Activated CD4-positive, alpha-beta memory T cell treated with anti-CD3 and anti-CD28 coated beads, Interleukin-2, amount 10 ng/mL, durations not matched to agents 7 days and 5 days (primary cell): ENCODE data around the gene CYCS. TPM values are rescaled to one million over a fixed set of nuclear protein-coding genes. Genes with fewer than 3 reads are reported as not detected.

Experiments used
- CTCF ChIA-PET: fragments of 350-600 bp; sonication (Branson Sonifier 250); formaldehyde crosslinking; loops from one replicate; lab custom pipeline; 2021; ENCODE audit warnings: antibody characterized with exemption, inconsistent platforms; lab: Charles Lee
- POLR2A ChIA-PET: fragments of 350-600 bp; sonication (Branson Sonifier 250); formaldehyde crosslinking; loops from one replicate; lab custom pipeline; 2021; ENCODE audit warnings: antibody characterized with exemption; lab: Charles Lee
- DNase-seq: peaks from one replicate; pipeline ENCODE4 v3.0.0-alpha.2; 2020
- H3K27ac Mint-ChIP-seq: one replicate; pipeline ENCODE4 v1.8.0; 2021; ENCODE audit warnings: mild to moderate bottlenecking, mixed read lengths
- H3K27me3 Mint-ChIP-seq: one replicate; pipeline ENCODE4 v1.8.0; 2021; ENCODE audit warnings: mixed read lengths
- H3K36me3 Mint-ChIP-seq: one replicate; pipeline ENCODE4 v1.8.0; 2021; ENCODE audit warnings: low read depth, mixed read lengths
- H3K4me1 Mint-ChIP-seq: one replicate; pipeline ENCODE4 v1.8.0; 2021; ENCODE audit warnings: mixed read lengths
- H3K4me3 Mint-ChIP-seq: one replicate; pipeline ENCODE4 v1.8.0; 2021; ENCODE audit warnings: mild to moderate bottlenecking, mixed read lengths
- H3K9me3 Mint-ChIP-seq: one replicate; pipeline ENCODE4 v1.8.0; 2021; ENCODE audit warnings: mixed read lengths
- total RNA-seq, 2 experiments: library from RNA; stranded (reverse); gene quantifications; one replicate each; pipeline ENCODE4 v1.2.3, GENCODE V29; 2021

CYCS gene
- total RNA-seq, 2 experiments from 2014 or later: 108 to 111 TPM

GRCh38 chr7:25143763-25144162 lies 18.7 kb upstream of the CYCS start:
- H3K27ac Mint-ChIP-seq: no peak overlapping the region
- H3K4me1 Mint-ChIP-seq: no peaks in the 10 kb centered on the region
- H3K9me3 Mint-ChIP-seq: no peaks in the 10 kb centered on the region
- no peak overlapping the region for H3K4me3 Mint-ChIP-seq
- POLR2A ChIA-PET: no interaction called here
- no peaks in the 10 kb centered on the region for H3K36me3 Mint-ChIP-seq
- CTCF ChIA-PET: no interaction called here
- no peaks in the 10 kb centered on the region for H3K27me3 Mint-ChIP-seq
- no peak for DNase-seq

GRCh38 chr7:25139536-25139935 lies 14.5 kb upstream of the CYCS start:
- H3K36me3 Mint-ChIP-seq: no peaks in the 10 kb centered on the region
- H3K27me3 Mint-ChIP-seq: no peaks in the 10 kb centered on the region
- H3K9me3 Mint-ChIP-seq: no peaks in the 10 kb centered on the region
- ChIA-PET POLR2A (interaction anchor here (2.0 kb wide), 1 partner anchor 15 kb away, joined by 6 read pairs; no protein-coding TSS in a partner anchor), CTCF (no interaction called here)
- no peak for DNase-seq
- no peak overlapping the region for H3K4me3 Mint-ChIP-seq
- no peaks in the 10 kb centered on the region for H3K4me1 Mint-ChIP-seq
- H3K27ac Mint-ChIP-seq: no peak overlapping the region

- Mint-ChIP-seq H3K27me3 (no peaks in the 10 kb centered on the region), H3K9me3 (peaks cover 2% of the 10 kb centered on the region), H3K4me3 (no peak overlapping the region), H3K36me3 (no peaks in the 10 kb centered on the region), H3K27ac (no peak overlapping the region), H3K4me1 (peaks cover 11% of the 10 kb centered on the region)
- CTCF ChIA-PET: interaction anchor here (0.6 to 1.4 kb wide), 4 partner anchors 9 to 349 kb away, joined by 3 to 5 read pairs (median 3); partner anchors contain the start of gene CYCS
- POLR2A ChIA-PET: interaction anchor here (0.8 kb wide), 1 partner anchor 9 kb away, joined by 6 read pairs; the partner anchor contains the start of gene CYCS
- DNase-seq: no peak
These were observed 9.4 kb upstream of the CYCS start for GRCh38 chr7:25134358-25135010.

GRCh38 chr7:25132430-25132829 lies 7.4 kb upstream of the CYCS start:
- ChIA-PET CTCF (no interaction called here), POLR2A (no interaction called here)
- no peak overlapping the region for H3K4me3 Mint-ChIP-seq
- peaks cover 2% of the 10 kb centered on the region for H3K27me3 Mint-ChIP-seq
- no peak overlapping the region for H3K27ac Mint-ChIP-seq
- H3K36me3 Mint-ChIP-seq: no peaks in the 10 kb centered on the region
- DNase-seq: no peak
- peaks cover 11% of the 10 kb centered on the region for H3K4me1 Mint-ChIP-seq
- peaks cover 2% of the 10 kb centered on the region for H3K9me3 Mint-ChIP-seq

GRCh38 chr7:25126751-25127150 lies 1.7 kb upstream of the CYCS start:
- Mint-ChIP-seq H3K27ac (no peak overlapping the region), H3K4me3 (no peak overlapping the region)

GRCh38 chr7:25124465-25125136 lies 459 bp downstream of the CYCS start:
- H3K27ac Mint-ChIP-seq: peak overlapping the region; percentile 97

More at GRCh38 chr7:25126751-25127150, 1.7 kb upstream of the CYCS start:
- H3K27me3 Mint-ChIP-seq: peaks cover 2% of the 10 kb centered on the region
- H3K4me1 Mint-ChIP-seq: peaks cover 30% of the 10 kb centered on the region
- peaks cover 2% of the 10 kb centered on the region for H3K9me3 Mint-ChIP-seq
- CTCF ChIA-PET: interaction anchor here (1.3 to 3.6 kb wide), 3 partner anchors 28 to 54 kb away, joined by 7 to 22 read pairs (median 19); a partner anchor contains a TSS
- DNase-seq: no peak
- POLR2A ChIA-PET: interaction anchor here (2.2 to 4.3 kb wide), 3 partner anchors 7 to 53 kb away, joined by 6 to 30 read pairs (median 15); a partner anchor contains a TSS
- peaks cover 29% of the 10 kb centered on the region for H3K36me3 Mint-ChIP-seq

GRCh38 chr7:25122373-25122772 lies 2.7 kb downstream of the CYCS start:
- Mint-ChIP-seq H3K27me3 (no peaks in the 10 kb centered on the region), H3K4me3 (no peak overlapping the region), H3K9me3 (no peaks in the 10 kb centered on the region), H3K36me3 (peaks cover 51% of the 10 kb centered on the region), H3K4me1 (peaks cover 48% of the 10 kb centered on the region), H3K27ac (no peak overlapping the region)
- ChIA-PET POLR2A (no interaction called here), CTCF (no interaction called here)
- DNase-seq: no peak

More at GRCh38 chr7:25124465-25125136, 459 bp downstream of the CYCS start:
- H3K4me1 Mint-ChIP-seq: peaks cover 35% of the 10 kb centered on the region
- peaks cover 2% of the 10 kb centered on the region for H3K27me3 Mint-ChIP-seq
- peaks cover 44% of the 10 kb centered on the region for H3K36me3 Mint-ChIP-seq
- DNase-seq: peak; percentile 33
- peak overlapping the region; percentile 93 for H3K4me3 Mint-ChIP-seq
- ChIA-PET CTCF (interaction anchor here (1.1 to 3.6 kb wide), 9 partner anchors 9 to 368 kb away, joined by 3 to 22 read pairs (median 4); a partner anchor contains a TSS), POLR2A (interaction anchor here (0.9 to 4.3 kb wide), 24 partner anchors 8 to 552 kb away, joined by 3 to 30 read pairs (median 6); partner anchors contain the start of genes GSDME, OSBPL3 and PALS2)
- no peaks in the 10 kb centered on the region for H3K9me3 Mint-ChIP-seq

- Mint-ChIP-seq H3K4me3 (no peak overlapping the region), H3K9me3 (no peaks in the 10 kb centered on the region), H3K27me3 (no peaks in the 10 kb centered on the region), H3K36me3 (peaks cover 51% of the 10 kb centered on the region), H3K27ac (no peak overlapping the region), H3K4me1 (peaks cover 52% of the 10 kb centered on the region)
- POLR2A ChIA-PET: no interaction called here
- CTCF ChIA-PET: interaction anchor here (0.6 kb wide), 1 partner anchor 32 kb away, joined by 3 read pairs; no protein-coding TSS in a partner anchor
- DNase-seq: no peak
These were observed 3.5 kb downstream of the CYCS start for GRCh38 chr7:25121599-25121998.

- no peak overlapping the region for H3K27ac Mint-ChIP-seq
- H3K4me1 Mint-ChIP-seq: peaks cover 49% of the 10 kb centered on the region
- H3K4me3 Mint-ChIP-seq: no peak overlapping the region
- no peaks in the 10 kb centered on the region for H3K9me3 Mint-ChIP-seq
- CTCF ChIA-PET: interaction anchor here (0.7 to 4.1 kb wide), 4 partner anchors 15 to 388 kb away, joined by 3 to 24 read pairs (median 4); no protein-coding TSS in a partner anchor
- DNase-seq: no peak
- peaks cover 42% of the 10 kb centered on the region for H3K36me3 Mint-ChIP-seq
- POLR2A ChIA-PET: interaction anchor here (0.7 kb wide), 1 partner anchor 136 kb away, joined by 3 read pairs; no protein-coding TSS in a partner anchor
- H3K27me3 Mint-ChIP-seq: no peaks in the 10 kb centered on the region
These were observed 6.0 kb downstream of the CYCS start for GRCh38 chr7:25119102-25119501.

GRCh38 chr7:25118048-25118753 lies 6.9 kb downstream of the CYCS start:
- Mint-ChIP-seq H3K27ac (peak overlapping the region; percentile 52), H3K27me3 (no peaks in the 10 kb centered on the region), H3K9me3 (no peaks in the 10 kb centered on the region), H3K4me3 (no peak overlapping the region), H3K36me3 (peaks cover 33% of the 10 kb centered on the region), H3K4me1 (peaks cover 40% of the 10 kb centered on the region)
- DNase-seq: no peak
- CTCF ChIA-PET: interaction anchor here (0.8 to 4.1 kb wide), 2 partner anchors 19 to 25 kb away, joined by 3 to 24 read pairs; no protein-coding TSS in a partner anchor
- POLR2A ChIA-PET: interaction anchor here (1.0 to 3.6 kb wide), 3 partner anchors 8 to 139 kb away, joined by 3 to 30 read pairs (median 4); partner anchors contain the start of genes CYCS and OSBPL3

- no peak overlapping the region for H3K4me3 Mint-ChIP-seq
These were observed 7.6 kb downstream of the CYCS start for GRCh38 chr7:25117226-25118047.

More at GRCh38 chr7:25117226-25118047, 7.6 kb downstream of the CYCS start:
- peaks cover 31% of the 10 kb centered on the region for H3K36me3 Mint-ChIP-seq
- DNase-seq: no peak
- POLR2A ChIA-PET: interaction anchor here (1.0 to 3.6 kb wide), 3 partner anchors 9 to 138 kb away, joined by 3 to 30 read pairs (median 4); partner anchors contain the start of genes CYCS and OSBPL3
- CTCF ChIA-PET: interaction anchor here (0.8 to 4.1 kb wide), 2 partner anchors 18 to 48 kb away, joined by 3 to 24 read pairs; no protein-coding TSS in a partner anchor
- no peaks in the 10 kb centered on the region for H3K27me3 Mint-ChIP-seq
- peak overlapping the region; percentile 17 for H3K27ac Mint-ChIP-seq
- H3K9me3 Mint-ChIP-seq: no peaks in the 10 kb centered on the region
- peaks cover 36% of the 10 kb centered on the region for H3K4me1 Mint-ChIP-seq
